Hepatocyte (in vitro differentiated cells): ENCODE measurements around the gene PROX2. TPM values are rescaled to one million over a fixed set of nuclear protein-coding genes. Genes with fewer than 3 reads are reported as not detected.

Experiments
- DNase-seq: peaks from one replicate; pipeline ENCODE4 v3.0.0-alpha.2; 2016; ENCODE audit warnings: low spot score
- H2AFZ ChIP-seq: fragments of 200-600 bp; sonication (generic); 2 replicates; pipeline ENCODE4 v1.6.0; 2016; ENCODE audit warnings: antibody characterized with exemption, mild to moderate bottlenecking
- H3K27ac ChIP-seq: fragments of 200-600 bp; sonication (generic); 2 replicates; pipeline ENCODE4 v1.5.1; 2016; ENCODE audit warnings: mild to moderate bottlenecking
- H3K27me3 ChIP-seq: fragments of 200-600 bp; sonication (generic); 2 replicates; pipeline ENCODE4 v1.6.1; 2016
- H3K36me3 ChIP-seq: fragments of 200-600 bp; sonication (generic); replicated peaks from 2 replicates; pipeline ENCODE4 v1.5.1; 2016; ENCODE audit warnings: low read depth; ENCODE audit not compliant: insufficient read depth
- H3K4me1 ChIP-seq: fragments of 200-600 bp; sonication (generic); 2 replicates; pipeline ENCODE4 v1.5.1; 2016; ENCODE audit warnings: mild to moderate bottlenecking, moderate library complexity; ENCODE audit not compliant: insufficient read depth
- H3K4me2 ChIP-seq: fragments of 200-600 bp; sonication (generic); 2 replicates; pipeline ENCODE4 v1.6.0; 2016
- H3K4me3 ChIP-seq: fragments of 200-600 bp; sonication (generic); 2 replicates; pipeline ENCODE4 v1.5.1; 2016; ENCODE audit warnings: mild to moderate bottlenecking
- H3K79me2 ChIP-seq: fragments of 200-600 bp; sonication (generic); 2 replicates; pipeline ENCODE4 v1.6.0; 2017; ENCODE audit warnings: mild to moderate bottlenecking
- H3K9me2 ChIP-seq: fragments of 200-600 bp; sonication (generic); replicated peaks from 2 replicates; pipeline ENCODE4 v1.6.0; 2017; ENCODE audit warnings: mild to moderate bottlenecking; ENCODE audit not compliant: insufficient read depth
- H3K9me3 ChIP-seq: fragments of 200-600 bp; sonication (generic); 2 replicates; pipeline ENCODE4 v1.5.1; 2016; ENCODE audit warnings: low read depth, mild to moderate bottlenecking
- H4K20me1 ChIP-seq: fragments of 200-600 bp; sonication (generic); 2 replicates; pipeline ENCODE4 v1.6.0; 2016; ENCODE audit warnings: mild to moderate bottlenecking; ENCODE audit not compliant: insufficient read depth, poor library complexity, severe bottlenecking
- EZH2 ChIP-seq: fragments of 200-600 bp; sonication (generic); IDR thresholded peaks from 2 replicates; pipeline ENCODE4 v1.6.1; 2016; ENCODE audit warnings: antibody characterized with exemption, mild to moderate bottlenecking, borderline replicate concordance
- EZH2phosphoT487 ChIP-seq: fragments of 200-600 bp; sonication (generic); IDR thresholded peaks from one replicate; pipeline ENCODE4 v1.6.1; 2018; ENCODE audit warnings: antibody characterized with exemption, mild to moderate bottlenecking, low read depth, moderate library complexity; ENCODE audit not compliant: unreplicated experiment, severe bottlenecking
- WGBS: methylation state at CpG from one replicate; pipeline ENCODE4 v1.1.6; 2016; ENCODE audit warnings: low lambda C conversion rate; ENCODE audit errors: missing lambda C conversion rate; 5-methylcytosine and 5-hydroxymethylcytosine counted together
- polyA plus RNA-seq: library from polyadenylated mRNA; unstranded; fragments of >200 nt; fragmentation: Nextera tagmentation; extraction: Ambion mirVana; gene quantifications from 2 replicates; pipeline ENCODE4 v1.2.1, GENCODE V29; 2016
- total RNA-seq: library from RNA; depleted of rRNA; stranded (reverse); fragments of >200 nt; gene quantifications from 2 replicates; pipeline ENCODE4 v1.2.3, GENCODE V29; 2014
- TF ChIP-seq, protein P1 (sequence below): fragments of 200-600 bp; sonication (generic); IDR thresholded peaks from 2 replicates; pipeline ENCODE4 v1.5.1; 2016; ENCODE audit warnings: antibody characterized with exemption, mild to moderate bottlenecking; ENCODE audit not compliant: poor library complexity

The PROX2 gene
- total and polyA plus RNA-seq, 2 experiments from 2014 or later = not detected

DNA sequence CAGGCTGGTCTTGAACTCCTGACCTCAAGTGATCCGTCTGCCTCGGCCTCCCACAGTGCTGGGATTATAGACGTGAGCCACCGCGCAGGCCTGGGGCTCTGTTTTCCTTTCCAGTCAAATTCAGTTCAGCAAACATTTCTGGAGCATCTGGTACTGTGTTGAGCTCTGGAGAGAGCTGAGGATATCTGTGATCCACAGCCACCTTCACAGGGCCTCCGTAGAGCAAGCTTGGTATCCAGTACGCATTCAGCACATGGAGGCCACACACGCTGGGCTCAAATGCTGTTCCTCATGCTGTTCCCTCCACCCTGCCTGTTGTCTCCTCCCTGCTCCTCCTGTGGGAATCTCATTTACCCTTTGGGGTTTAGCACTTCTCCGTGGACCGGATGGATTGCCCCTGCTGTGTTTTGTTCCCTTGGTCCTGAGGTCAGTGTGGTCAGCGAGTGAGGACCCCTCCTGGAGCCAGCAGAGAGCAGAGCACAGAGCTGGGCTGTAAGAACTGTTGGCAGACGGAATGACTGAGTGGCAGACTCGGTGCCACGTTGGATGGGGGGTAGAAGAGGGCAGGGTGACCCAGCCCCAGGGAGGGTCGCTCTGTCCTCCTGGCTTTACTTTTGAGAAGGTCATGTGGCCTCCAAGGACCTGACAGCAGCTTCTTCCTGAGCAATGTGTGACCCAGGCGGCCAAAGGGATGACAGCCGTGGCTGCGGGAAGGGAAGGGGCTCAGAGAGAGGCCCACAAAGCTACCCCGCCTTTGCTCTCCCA, 46.2 kb upstream of the PROX2 start:
- TF ChIP-seq EZH2 (no peak), EZH2phosphoT487 (no peak)
- TF ChIP-seq, protein P1, sequence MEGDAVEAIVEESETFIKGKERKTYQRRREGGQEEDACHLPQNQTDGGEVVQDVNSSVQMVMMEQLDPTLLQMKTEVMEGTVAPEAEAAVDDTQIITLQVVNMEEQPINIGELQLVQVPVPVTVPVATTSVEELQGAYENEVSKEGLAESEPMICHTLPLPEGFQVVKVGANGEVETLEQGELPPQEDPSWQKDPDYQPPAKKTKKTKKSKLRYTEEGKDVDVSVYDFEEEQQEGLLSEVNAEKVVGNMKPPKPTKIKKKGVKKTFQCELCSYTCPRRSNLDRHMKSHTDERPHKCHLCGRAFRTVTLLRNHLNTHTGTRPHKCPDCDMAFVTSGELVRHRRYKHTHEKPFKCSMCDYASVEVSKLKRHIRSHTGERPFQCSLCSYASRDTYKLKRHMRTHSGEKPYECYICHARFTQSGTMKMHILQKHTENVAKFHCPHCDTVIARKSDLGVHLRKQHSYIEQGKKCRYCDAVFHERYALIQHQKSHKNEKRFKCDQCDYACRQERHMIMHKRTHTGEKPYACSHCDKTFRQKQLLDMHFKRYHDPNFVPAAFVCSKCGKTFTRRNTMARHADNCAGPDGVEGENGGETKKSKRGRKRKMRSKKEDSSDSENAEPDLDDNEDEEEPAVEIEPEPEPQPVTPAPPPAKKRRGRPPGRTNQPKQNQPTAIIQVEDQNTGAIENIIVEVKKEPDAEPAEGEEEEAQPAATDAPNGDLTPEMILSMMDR = no peak
- Histone ChIP-seq H3K36me3 (no peaks in the 10 kb centered on the region), H3K79me2 (no peaks in the 10 kb centered on the region), H3K4me2 (peak overlapping the region; percentile 91), H4K20me1 (no peaks in the 10 kb centered on the region), H3K27me3 (peaks cover 21% of the 10 kb centered on the region), H2AFZ (no peak overlapping the region), H3K4me3 (no peak overlapping the region), H3K9me2 (no peaks in the 10 kb centered on the region), H3K4me1 (peaks cover 4% of the 10 kb centered on the region), H3K9me3 (no peaks in the 10 kb centered on the region), H3K27ac (no peak overlapping the region)
- WGBS = 75% methylated on average over 19 of the region's 19 CpGs
- DNase-seq = no peak

DNA sequence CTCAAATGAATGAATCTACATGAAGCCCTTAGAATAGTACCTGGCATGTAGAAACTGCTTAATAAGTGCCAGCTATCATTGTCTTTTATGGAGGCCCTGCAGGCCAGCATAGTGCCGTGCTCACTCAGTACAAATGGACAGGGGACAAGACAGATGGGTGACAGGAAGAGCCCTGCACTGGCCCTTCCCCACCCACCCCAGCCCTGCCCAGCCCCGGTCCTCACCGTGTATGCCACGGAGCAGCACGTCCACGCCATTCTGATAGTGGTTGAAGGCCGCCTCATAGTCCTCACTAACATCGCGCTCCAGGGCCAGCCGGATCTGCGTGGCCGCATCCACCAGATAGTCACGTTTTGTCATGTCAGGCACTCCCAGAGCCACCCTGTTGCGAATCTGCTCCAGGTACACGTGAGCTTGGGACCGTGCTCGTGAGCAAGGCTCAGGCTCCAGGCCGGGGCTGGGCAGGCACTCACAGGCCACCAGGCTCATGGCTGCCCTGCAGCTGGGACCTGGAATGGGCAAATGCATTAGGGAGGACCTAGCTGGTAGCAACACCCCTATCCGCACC, 45.2 kb upstream of the PROX2 start:
- DNase-seq = no peak
- no peaks in the 10 kb centered on the region for H4K20me1 ChIP-seq
- H3K4me3 ChIP-seq = no peak overlapping the region
- WGBS = 93% methylated on average over 15 of the region's 19 CpGs
- H3K79me2 ChIP-seq = no peaks in the 10 kb centered on the region
- no peak overlapping the region for H3K4me2 ChIP-seq
- H3K36me3 ChIP-seq = no peaks in the 10 kb centered on the region
- no peaks in the 10 kb centered on the region for H3K9me2 ChIP-seq
- no peaks in the 10 kb centered on the region for H3K9me3 ChIP-seq
- H3K4me1 ChIP-seq = peaks cover 4% of the 10 kb centered on the region
- H3K27ac ChIP-seq = no peak overlapping the region
- H2AFZ ChIP-seq = no peak overlapping the region
- TF ChIP-seq EZH2phosphoT487 (no peak), EZH2 (no peak)
- TF ChIP-seq, protein P1 = no peak
- peaks cover 21% of the 10 kb centered on the region for H3K27me3 ChIP-seq

DNA sequence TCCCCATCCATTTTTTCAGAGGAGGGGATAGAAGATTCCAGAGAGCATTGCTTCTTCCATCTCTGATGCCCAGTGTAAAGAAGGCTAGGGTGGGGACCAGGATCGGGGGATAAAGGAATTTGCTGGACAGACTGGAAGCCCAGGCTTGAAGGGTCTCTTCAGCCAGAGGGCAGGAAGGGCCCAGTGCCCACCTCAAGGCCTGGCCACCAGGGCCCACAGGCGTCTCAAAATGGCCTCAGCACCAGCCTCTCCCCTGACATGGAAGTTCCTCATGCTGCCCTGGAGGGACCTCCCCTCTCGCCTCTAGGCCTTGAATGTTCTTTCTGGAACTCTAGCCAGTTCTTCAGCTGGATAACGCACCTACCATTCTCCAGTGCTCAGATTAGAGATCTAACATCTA, 44.3 kb upstream of the PROX2 start:
- TF ChIP-seq EZH2 (no peak), EZH2phosphoT487 (no peak)
- TF ChIP-seq, protein P1 = no peak
- no peaks in the 10 kb centered on the region for H3K36me3 ChIP-seq
- peaks cover 21% of the 10 kb centered on the region for H3K27me3 ChIP-seq
- H2AFZ ChIP-seq = no peak overlapping the region
- no peaks in the 10 kb centered on the region for H3K9me2 ChIP-seq
- no peak overlapping the region for H3K27ac ChIP-seq
- DNase-seq = no peak
- peaks cover 4% of the 10 kb centered on the region for H3K4me1 ChIP-seq
- no peaks in the 10 kb centered on the region for H4K20me1 ChIP-seq
- 90% methylated on average over 4 of the region's 4 CpGs for WGBS
- no peak overlapping the region for H3K4me2 ChIP-seq
- no peaks in the 10 kb centered on the region for H3K79me2 ChIP-seq
- no peaks in the 10 kb centered on the region for H3K9me3 ChIP-seq
- no peak overlapping the region for H3K4me3 ChIP-seq
